Gastrocnemius medialis (tissue), 4 donors: ENCODE data around the gene PAQR5.

Source experiments
- POLR2A ChIP-seq, 2 donors: fragments of 450-650 bp; IDR thresholded peaks; one replicate each; pipeline ENCODE4 v1.6.1; 2017; ENCODE audit warnings: antibody characterized with exemption in 2 of 2, mild to moderate bottlenecking in 2 of 2, moderate library complexity in 2 of 2
- TF ChIP-seq, protein P1 (sequence below), 5 experiments: fragments of 450-650 bp in 3 of 5; fragments of 200-600 bp in 2 of 5; sonication (generic) in 2 of 5; IDR thresholded peaks in 4 of 5; conservative IDR thresholded peaks in 1 of 5; 1 replicate in 4 of 5; 2 replicates in 1 of 5; pipeline ENCODE4 v1.5.1; 2016 to 2019; ENCODE audit warnings: antibody characterized with exemption in 5 of 5, mild to moderate bottlenecking in 3 of 5, moderate library complexity in 3 of 5

DNA sequence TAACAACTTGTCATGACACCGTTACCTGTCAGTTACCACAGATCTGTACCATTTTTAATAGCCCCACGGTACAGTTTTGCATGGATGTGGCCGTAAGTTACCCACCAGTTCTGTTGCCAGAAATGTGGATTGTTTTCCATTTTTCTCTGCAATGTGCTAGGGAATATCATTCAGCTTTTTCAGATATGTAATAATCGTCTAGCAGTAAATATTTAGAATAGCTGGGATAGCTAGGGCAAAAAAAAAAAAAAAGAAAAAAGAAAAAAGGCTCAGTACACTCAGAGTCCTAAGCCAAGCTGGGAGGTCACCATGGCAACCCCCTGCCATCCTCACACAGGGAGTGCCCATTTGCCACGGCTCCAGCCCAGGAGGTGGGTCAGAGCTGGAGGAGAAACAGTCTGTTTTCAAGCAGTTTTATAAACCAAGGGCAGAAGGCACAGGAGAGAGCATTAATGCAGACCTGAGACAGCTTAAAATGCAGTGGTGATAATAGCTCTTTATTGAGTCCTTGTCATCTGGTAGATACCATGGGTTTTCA is 25.2 kb downstream of the PAQR5 start:
- TF ChIP-seq, protein P1, sequence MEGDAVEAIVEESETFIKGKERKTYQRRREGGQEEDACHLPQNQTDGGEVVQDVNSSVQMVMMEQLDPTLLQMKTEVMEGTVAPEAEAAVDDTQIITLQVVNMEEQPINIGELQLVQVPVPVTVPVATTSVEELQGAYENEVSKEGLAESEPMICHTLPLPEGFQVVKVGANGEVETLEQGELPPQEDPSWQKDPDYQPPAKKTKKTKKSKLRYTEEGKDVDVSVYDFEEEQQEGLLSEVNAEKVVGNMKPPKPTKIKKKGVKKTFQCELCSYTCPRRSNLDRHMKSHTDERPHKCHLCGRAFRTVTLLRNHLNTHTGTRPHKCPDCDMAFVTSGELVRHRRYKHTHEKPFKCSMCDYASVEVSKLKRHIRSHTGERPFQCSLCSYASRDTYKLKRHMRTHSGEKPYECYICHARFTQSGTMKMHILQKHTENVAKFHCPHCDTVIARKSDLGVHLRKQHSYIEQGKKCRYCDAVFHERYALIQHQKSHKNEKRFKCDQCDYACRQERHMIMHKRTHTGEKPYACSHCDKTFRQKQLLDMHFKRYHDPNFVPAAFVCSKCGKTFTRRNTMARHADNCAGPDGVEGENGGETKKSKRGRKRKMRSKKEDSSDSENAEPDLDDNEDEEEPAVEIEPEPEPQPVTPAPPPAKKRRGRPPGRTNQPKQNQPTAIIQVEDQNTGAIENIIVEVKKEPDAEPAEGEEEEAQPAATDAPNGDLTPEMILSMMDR (IDR thresholded peaks at IDR 0.05 in 4 of 5, conservative IDR thresholded peaks at IDR 0.05 in 1 of 5): no peak
- TF ChIP-seq POLR2A (IDR thresholded peaks at IDR 0.05): no peak
